ENCODE data around the gene LAMB3. TPM values are rescaled to one million over a fixed set of nuclear protein-coding genes. Genes with fewer than 3 reads are reported as not detected.
A peak's percentile ranks its signal among the peaks of the same experiment; 100 is the strongest.

LAMB3 gene
- polyA plus RNA-seq, 1 donor (not counting 4 experiments of a cell fraction or from before 2014, with no cell fraction given), result 659 TPM

GRCh38 chr1:209594440-209594839, 57.8 kb downstream of the LAMB3 start:
- H3K9me3 ChIP-seq (ENCODE audit: control insufficient read depth, low read depth, low read length), result no peaks in the 10 kb centered on the region
- no peaks in the 10 kb centered on the region for H3K79me2 ChIP-seq (ENCODE audit: control insufficient read depth, insufficient read depth, low read length)
- H3K36me3 ChIP-seq (ENCODE audit: control insufficient read depth in 2 of 2, extremely low read depth in 1 of 2, insufficient read depth in 2 of 2, low read length in 2 of 2), result no peaks in the 10 kb centered on the region
- FAIRE-seq, result peak; percentile 66
- TF ChIP-seq EZH2 (IDR thresholded peaks at IDR 0.05; ENCODE audit: low read length) (no peak), CTCF (optimal IDR thresholded peaks at IDR 0.05 in 1 of 3, IDR thresholded peaks at IDR 0.05 in 1 of 3, conservative IDR thresholded peaks at IDR 0.05 in 1 of 3; ENCODE audit: extremely low read depth in 1 of 3, insufficient read depth in 2 of 3, low read length in 3 of 3) (no peak)
- no peak overlapping the region for H2AFZ ChIP-seq (ENCODE audit: control insufficient read depth, low read length)
- no peaks in the 10 kb centered on the region for H3K9me1 ChIP-seq (ENCODE audit: control insufficient read depth, extremely low read depth, insufficient read depth, low read length)
- H3K27me3 ChIP-seq (ENCODE audit: control insufficient read depth, extremely low read depth, insufficient read depth, low read length), result peaks cover 8% of the 10 kb centered on the region
- no peak overlapping the region for H3K9ac ChIP-seq (ENCODE audit: control insufficient read depth, extremely low read depth, insufficient read depth, low read length)
- no peaks in the 10 kb centered on the region for H4K20me1 ChIP-seq (ENCODE audit: control insufficient read depth, extremely low read depth, insufficient read depth, low read length)
- dilution Hi-C loops (cut with MboI; ENCODE audit: extremely low pct_ligation_motif_present, low sequenced_read_pairs), result no loop called here
- no peak overlapping the region for H3K27ac ChIP-seq (ENCODE audit: control insufficient read depth, insufficient read depth, low read length)
- H3K4me3 ChIP-seq (ENCODE audit: control insufficient read depth in 2 of 3, extremely low read depth in 1 of 3, insufficient read depth in 2 of 3, low read depth in 1 of 3, low read length in 3 of 3), result no peak overlapping the region
- DNase-seq (ENCODE audit: low read depth, low spot score), result no peak
- peaks cover 3% of the 10 kb centered on the region for H3K4me1 ChIP-seq (ENCODE audit: control insufficient read depth, extremely low read depth, insufficient read depth, low read length)
- no peak overlapping the region for H3K4me2 ChIP-seq (ENCODE audit: control insufficient read depth, extremely low read depth, insufficient read depth, low read depth, low read length)

GRCh38 chr1:209593747-209594146, 58.5 kb downstream of the LAMB3 start:
- H3K9me3 ChIP-seq (ENCODE audit: control insufficient read depth, low read depth, low read length), result no peaks in the 10 kb centered on the region
- H4K20me1 ChIP-seq (ENCODE audit: control insufficient read depth, extremely low read depth, insufficient read depth, low read length), result no peaks in the 10 kb centered on the region
- no peak overlapping the region for H2AFZ ChIP-seq (ENCODE audit: control insufficient read depth, low read length)
- H3K4me1 ChIP-seq (ENCODE audit: control insufficient read depth, extremely low read depth, insufficient read depth, low read length), result peaks cover 3% of the 10 kb centered on the region
- H3K9ac ChIP-seq (ENCODE audit: control insufficient read depth, extremely low read depth, insufficient read depth, low read length), result no peak overlapping the region
- dilution Hi-C loops (cut with MboI; ENCODE audit: extremely low pct_ligation_motif_present, low sequenced_read_pairs), result no loop called here
- H3K27ac ChIP-seq (ENCODE audit: control insufficient read depth, insufficient read depth, low read length), result no peak overlapping the region
- H3K9me1 ChIP-seq (ENCODE audit: control insufficient read depth, extremely low read depth, insufficient read depth, low read length), result no peaks in the 10 kb centered on the region
- DNase-seq (ENCODE audit: low read depth, low spot score) (no peak), FAIRE-seq (no peak)
- H3K36me3 ChIP-seq (ENCODE audit: control insufficient read depth in 2 of 2, extremely low read depth in 1 of 2, insufficient read depth in 2 of 2, low read length in 2 of 2), result no peaks in the 10 kb centered on the region
- TF ChIP-seq CTCF (optimal IDR thresholded peaks at IDR 0.05 in 1 of 3, IDR thresholded peaks at IDR 0.05 in 1 of 3, conservative IDR thresholded peaks at IDR 0.05 in 1 of 3; ENCODE audit: extremely low read depth in 1 of 3, insufficient read depth in 2 of 3, low read length in 3 of 3), result no peak
- TF ChIP-seq EZH2 (IDR thresholded peaks at IDR 0.05; ENCODE audit: low read length), result no peak
- peaks cover 8% of the 10 kb centered on the region for H3K27me3 ChIP-seq (ENCODE audit: control insufficient read depth, extremely low read depth, insufficient read depth, low read length)
- H3K4me2 ChIP-seq (ENCODE audit: control insufficient read depth, extremely low read depth, insufficient read depth, low read depth, low read length), result no peak overlapping the region
- no peaks in the 10 kb centered on the region for H3K79me2 ChIP-seq (ENCODE audit: control insufficient read depth, insufficient read depth, low read length)
- no peak overlapping the region for H3K4me3 ChIP-seq (ENCODE audit: control insufficient read depth in 2 of 3, extremely low read depth in 1 of 3, insufficient read depth in 2 of 3, low read depth in 1 of 3, low read length in 3 of 3)

All from keratinocyte (primary cell).